Non-pigmented ciliary epithelial cell (primary cell): ENCODE data around the gene PLXNB2.

ENCODE experiments used
- DNase-seq: peaks from one replicate; pipeline ENCODE4 v3.0.0-alpha.2; 2010; ENCODE audit warnings: low read depth

PLXNB2 gene

DNA sequence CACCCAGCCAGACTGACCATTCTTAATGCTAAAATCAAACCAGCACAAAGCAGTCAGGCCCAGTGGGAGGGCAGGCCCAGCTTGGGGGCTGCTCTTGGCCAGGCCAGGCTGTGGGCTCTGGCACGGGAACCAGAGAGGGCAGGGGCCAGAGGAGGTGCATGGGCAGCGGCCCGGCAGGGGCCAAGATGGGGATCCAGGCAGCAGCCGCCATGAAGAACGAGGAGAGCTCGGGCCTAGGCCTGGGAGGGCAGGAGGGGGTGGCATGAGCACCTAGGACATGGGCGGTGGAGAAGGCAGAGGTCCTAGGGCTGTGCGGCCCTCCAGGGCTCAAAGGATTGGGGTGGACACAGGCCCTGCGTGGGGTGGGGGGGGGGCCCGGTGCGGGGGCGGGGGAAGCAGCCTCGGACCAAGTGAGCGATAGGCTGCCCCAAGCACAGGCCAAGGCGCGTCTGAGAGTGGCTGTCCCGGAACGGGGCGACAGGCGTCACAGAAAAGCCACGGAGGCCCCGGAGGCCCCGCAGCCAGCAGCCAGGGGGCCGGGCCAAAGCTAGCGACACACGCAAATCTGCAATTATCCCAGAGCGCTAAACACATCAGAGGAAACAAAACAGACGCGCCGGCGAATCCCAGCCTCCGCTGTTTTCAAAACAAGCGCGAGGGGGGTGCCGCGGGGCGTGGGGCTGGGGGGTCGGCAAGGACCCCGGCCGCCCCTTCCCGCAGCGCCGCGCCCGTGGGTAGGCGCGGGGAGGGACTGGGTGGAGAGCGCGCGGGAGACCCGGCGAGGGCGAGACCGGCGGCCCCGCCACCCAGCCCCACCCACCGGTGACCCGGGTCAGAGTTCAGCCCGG is 8.3 kb downstream of the PLXNB2 start:
- DNase-seq, result no peak

- no peak for DNase-seq
Measured at GRCh38 chr22:50298266-50298637, 9.2 kb downstream of the PLXNB2 start.

DNA sequence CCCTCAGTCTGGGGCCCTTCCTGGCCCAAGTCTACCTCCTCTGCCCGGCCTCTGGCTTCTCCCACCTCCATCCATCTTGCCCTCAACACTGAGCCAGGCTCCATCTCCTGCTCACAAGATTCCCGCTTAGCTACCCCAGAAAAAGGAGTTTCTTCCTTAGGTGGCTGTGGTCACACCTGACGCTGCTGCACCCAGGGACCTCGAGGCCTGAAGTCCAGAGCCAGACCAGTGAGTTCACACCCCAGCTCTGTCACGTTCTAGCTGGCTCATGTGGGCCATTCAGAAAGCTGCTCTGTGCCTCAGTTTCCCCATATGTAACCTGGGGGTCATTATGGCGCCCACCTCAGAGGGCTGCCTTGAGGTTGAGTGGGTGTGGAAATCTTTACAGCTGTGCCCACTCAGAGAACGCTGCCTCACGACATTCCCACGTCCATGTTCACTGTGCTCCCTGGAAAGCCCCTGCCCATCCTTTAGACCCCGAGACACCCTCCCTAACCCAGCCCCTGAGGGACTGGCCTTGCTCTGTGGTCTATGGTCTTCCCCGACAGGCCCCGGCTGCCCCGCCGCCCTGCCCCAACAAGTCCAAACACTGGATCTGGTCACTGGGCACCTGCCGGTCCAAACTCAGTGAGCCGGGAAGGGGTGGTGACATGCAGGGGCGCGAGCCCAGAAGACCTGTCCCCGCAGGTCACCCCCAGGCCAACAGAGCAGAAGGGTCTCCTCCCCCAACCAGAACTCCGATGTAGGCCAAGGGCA is 9.8 kb downstream of the PLXNB2 start:
- no peak for DNase-seq

GRCh38 chr22:50296658-50297490 is 10.6 kb downstream of the PLXNB2 start:
- DNase-seq, result no peak

DNA sequence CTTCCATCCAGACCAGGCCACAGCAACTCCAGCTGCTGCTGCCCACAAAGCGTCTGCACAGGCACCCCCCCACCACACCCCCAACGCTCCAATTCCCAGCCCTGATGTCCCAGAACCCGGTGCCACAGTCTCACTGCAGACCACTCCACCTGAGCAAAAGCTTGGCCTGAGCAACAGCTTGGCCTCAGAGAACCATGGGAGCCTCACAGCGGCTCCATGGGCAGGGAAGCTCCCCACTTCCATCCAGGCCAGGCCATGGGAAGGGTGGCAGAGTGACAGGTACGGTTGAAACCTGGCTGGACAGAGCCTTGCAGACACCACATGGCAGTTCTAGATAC is 13.2 kb downstream of the PLXNB2 start:
- no peak for DNase-seq

DNA sequence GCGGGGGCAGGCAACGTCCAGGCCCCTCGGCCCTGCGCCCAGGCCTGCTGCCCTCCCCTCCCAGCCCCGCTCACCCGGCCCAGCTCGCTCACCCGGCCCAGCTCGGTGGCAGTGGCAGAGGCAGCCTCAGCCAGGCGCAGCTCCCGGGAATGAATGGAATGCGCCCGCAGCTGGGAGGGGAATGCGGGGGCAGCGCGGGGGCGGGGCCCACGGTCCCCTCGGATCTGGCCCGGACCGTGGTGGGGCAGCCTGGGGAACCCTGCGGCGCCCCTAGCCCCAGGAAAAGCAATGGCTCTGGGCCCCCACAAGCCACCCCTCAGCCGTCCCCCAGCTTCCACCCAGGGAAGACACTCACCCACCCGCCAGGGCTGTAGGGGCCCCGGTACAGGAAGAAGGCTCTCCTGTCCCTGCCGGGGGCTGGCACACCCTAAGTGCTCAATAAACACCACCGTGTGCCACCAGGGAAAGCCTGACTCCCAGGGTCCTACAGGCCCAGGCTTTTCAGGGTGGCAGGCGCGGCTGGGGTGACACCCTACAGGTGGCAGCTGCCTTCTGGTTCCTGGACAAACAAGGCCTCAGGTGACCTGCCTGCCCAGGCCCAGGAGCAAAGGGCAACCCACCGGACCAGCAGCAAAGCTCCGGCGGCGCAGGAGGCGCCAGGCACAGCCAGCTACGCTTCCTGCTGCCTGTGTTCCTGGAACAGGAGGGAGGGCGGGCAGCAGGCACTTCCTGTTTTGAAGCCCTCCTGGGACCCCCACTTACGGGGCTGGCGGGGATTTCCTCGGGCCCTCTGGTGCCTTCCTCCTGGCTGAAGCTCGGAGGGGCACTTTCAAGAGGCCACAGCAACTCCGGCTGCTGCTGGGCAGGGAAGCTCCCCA is 13.8 kb downstream of the PLXNB2 start:
- DNase-seq, result no peak

DNA sequence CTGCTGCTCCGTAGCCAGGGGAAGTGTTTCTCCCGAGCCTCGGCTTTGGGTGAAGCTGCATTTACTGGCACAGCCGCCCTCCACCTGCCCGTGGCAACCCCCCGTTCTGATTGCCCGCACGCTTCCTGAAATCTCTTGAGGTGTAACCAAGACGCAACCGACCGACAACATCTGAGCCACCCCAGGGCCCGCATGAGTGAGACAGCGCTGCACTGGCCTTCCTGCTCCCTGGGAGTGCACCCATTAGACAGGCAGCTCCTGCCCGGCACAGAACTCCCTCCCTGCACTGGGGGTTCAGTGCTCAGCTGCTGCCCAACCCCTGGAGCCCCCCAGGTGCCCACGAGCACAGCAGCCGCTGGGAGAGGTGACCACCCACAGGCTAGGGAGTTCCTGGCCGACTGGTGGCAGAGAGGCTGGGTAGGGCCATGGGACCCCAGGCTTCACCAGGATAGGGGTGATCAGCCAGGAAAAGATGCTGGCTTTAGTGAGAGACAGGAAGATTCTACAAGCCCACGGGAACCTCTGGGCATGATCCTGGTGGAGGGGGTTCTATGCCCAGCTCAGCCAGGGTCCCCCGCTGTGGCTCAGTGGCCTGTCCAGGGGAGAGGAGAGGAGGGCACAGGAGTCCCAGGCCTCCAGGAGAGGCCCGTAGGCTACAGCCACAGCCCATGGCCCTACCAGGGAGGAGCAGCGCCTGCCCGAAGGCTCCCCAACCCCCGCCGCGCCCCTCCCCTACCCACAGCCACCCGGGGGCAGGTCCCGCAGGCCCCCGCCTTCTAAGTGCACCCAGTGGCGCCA is 14.6 kb downstream of the PLXNB2 start:
- no peak for DNase-seq

- DNase-seq, result no peak
Measured at GRCh38 chr22:50289942-50290630, 17.4 kb downstream of the PLXNB2 start.

DNA sequence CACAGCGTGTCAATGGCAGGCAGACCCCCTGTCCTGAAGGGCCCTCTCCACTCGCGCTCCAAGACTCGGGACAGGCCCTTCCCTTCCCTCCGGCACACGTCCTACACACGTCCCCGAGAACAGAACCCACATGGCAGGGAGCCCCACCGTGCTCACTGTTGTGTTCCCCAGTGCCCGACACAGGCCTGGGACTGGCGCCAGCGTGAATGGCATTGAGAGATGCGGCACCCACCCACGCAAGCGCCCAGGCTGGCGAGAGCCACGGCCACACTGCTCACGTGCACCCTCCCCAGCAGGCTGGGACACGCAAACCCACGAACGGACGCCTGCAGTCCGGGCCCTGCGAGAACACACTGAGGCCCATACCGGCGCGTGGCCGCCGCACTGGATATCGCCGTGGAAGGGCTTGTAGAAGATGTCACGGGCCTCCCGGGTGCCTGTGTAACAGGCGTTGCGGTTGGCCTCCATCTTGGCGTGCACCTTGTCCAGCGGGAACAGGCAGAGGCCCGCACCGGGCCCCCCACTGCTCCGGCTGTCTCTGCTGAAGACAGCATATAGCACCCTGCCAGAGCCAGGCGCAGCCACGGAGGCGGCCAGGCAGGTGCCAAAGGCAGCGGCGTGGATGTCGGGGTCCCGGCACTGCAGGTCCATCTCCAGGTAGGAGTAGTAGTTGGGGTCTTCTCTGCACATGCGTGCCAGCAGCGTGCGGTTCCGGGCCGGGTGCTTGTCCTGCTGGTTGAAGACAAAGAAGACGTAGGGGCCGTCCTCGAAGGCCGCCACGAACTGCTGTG is 18.1 kb downstream of the PLXNB2 start:
- no peak for DNase-seq

DNA sequence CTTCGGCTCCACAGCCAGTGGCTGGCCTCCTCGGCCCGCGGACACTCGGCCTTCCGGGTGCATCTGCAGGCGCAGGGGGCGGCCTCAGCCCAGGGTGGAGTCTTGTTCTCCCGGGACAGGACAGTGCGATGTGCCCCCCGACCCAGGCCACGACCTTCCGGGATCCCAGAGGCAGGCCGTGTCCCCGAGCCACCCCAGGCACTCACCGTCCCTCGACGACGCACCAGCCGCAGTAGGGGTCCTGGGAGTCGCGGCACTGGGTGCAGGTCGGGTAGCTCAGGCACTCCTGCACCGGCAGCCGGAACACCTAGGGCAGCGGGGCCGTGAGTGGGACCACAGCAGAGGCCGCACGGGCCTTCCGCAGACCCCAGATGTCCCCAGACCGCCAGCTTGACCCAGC is 19.7 kb downstream of the PLXNB2 start:
- no peak for DNase-seq

DNA sequence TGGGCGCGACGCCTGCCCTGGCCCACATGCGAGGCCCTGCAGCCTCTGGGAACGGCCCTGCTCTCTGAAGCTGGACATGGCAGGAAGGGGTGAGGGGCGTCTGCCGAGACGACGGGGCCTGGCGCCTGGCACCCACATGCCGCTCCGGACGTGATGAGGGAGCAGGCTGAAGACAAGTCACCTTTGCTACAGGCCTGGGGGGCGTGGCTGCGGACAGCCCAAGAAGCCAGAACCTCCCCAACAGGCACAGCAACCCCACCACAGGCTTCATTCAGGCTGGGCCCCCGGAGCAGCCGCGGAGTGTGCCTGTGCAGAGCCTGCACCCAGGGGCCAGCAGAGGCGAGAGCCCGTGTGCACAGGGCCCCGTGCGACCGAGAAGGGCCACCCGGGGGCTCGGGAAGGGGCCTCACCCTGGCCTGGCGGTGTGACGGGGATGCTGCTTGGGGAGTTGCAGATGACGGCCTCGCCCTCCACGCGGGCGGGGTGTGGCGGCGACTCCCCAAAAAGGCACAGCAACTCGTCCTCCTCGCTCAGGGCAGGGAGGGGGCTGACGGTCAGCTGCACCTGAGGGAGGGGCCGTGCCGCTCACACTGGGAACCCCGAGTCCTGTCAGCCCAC is 20.6 kb downstream of the PLXNB2 start:
- no peak for DNase-seq

- no peak for DNase-seq
Measured at GRCh38 chr22:50286275-50286674, 21.2 kb downstream of the PLXNB2 start.

DNA sequence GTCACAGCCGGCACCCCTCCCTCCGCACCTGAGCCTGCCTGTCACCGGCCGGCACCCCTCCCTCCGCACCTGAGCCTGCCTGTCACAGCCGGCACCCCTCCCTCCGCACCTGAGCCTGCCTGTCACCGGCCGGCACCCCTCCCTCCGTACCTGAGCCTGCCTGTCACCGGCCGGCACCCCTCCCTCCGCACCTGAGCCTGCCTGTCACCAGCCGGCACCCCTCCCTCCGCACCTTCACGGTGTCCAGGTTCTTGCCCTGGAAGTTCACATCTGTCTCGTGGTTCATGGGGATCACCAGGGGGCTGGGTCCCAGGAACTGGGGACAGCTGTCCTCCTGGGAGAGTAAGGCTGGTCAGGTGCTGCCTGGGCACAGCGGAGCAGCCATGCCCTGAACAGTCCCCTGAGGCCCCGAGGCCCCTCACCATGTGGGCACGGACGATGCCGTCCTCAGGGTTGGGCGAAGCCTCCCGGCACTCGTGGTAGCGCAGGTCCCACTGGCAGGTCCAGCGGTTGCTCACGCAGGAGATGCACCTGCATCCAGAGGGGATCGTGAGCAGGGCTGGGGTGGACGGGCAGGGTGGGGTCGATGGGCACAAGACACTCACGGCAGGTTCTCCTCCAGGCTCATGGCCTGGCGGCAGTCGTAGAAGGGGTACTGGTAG is 21.7 kb downstream of the PLXNB2 start:
- no peak for DNase-seq

DNA sequence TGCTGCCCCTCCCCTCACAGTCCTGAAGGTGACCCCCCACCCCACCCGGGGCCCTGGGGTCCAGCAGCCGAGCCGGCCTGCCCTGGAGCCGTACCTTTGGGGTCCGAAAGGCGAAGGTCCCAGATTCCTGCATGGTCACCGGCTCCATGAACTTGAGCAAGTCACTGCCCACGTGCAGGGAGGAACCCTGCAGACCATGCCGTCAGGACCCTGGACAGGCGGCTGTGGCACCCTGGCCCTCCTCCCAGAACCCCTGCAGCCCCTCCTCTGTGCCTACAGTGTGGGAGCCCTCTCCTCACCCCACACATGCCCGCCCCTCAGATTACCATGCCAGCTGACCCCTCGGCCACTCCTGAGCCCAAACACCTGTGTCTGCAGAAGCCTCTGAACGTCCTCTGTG is 23.0 kb downstream of the PLXNB2 start:
- no peak for DNase-seq

GRCh38 chr22:50283821-50284220 is 23.6 kb downstream of the PLXNB2 start:
- DNase-seq, result no peak

- DNase-seq, result no peak
Measured at GRCh38 chr22:50282361-50283155, 24.9 kb downstream of the PLXNB2 start.

DNA sequence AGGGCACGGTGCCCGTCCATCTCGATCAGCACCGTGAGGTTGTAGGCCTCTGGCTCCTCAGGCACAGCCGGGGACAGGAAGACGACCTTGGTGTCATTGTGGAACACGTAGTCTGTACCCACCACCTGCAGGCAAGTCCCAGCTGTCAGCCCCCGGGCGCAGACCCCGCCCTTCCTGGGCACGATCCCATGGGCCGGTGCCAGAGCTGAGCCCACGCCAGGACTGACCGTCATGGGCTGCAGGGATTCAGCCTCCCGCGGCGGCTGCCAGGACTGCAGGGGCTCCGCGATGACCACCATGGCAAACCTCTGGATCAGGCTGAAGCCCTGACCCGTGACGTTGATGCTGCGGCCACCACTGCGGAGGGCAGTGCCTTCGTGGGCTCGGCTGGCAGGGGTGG is 25.5 kb downstream of the PLXNB2 start:
- no peak for DNase-seq

GRCh38 chr22:50281384-50281760 is 26.1 kb downstream of the PLXNB2 start:
- DNase-seq, result no peak
